OCI-LY1 (cell line): ENCODE measurements around the gene UQCRC2.
A peak's percentile ranks its signal among the peaks of the same experiment; 100 is the strongest.

Experiments
- H2AFZ ChIP-seq: fragments of 200-600 bp; sonication (generic), shearing (Covaris generic); 2 replicates; pipeline ENCODE4 v1.6.0; 2014; ENCODE audit warnings: antibody characterized with exemption, mild to moderate bottlenecking, low read length
- H3F3A ChIP-seq: fragments of 200-600 bp; sonication (generic), shearing (Covaris generic); 2 replicates; pipeline ENCODE4 v1.6.0; 2014; ENCODE audit warnings: mild to moderate bottlenecking, antibody characterized with exemption, low read length, moderate library complexity; ENCODE audit not compliant: insufficient read depth
- H3K27ac ChIP-seq: fragments of 200-600 bp; sonication (generic); 2 replicates; pipeline ENCODE4 v1.5.1; 2014; ENCODE audit warnings: low read length, mixed run types, mild to moderate bottlenecking, low read depth; ENCODE audit not compliant: poor library complexity, severe bottlenecking
- H3K27me3 ChIP-seq: fragments of 200-600 bp; sonication (generic); 2 replicates; pipeline ENCODE4 v1.6.0; 2014; ENCODE audit warnings: antibody characterized with exemption, mild to moderate bottlenecking, low read length, moderate library complexity; ENCODE audit not compliant: insufficient read depth
- H3K36me3 ChIP-seq: fragments of 200-600 bp; sonication (generic); 2 replicates; pipeline ENCODE4 v1.6.1; 2014; ENCODE audit warnings: mild to moderate bottlenecking, antibody characterized with exemption, low read length, moderate library complexity, mixed read lengths; ENCODE audit not compliant: insufficient read depth
- H3K4me1 ChIP-seq: fragments of 200-600 bp; sonication (generic); 2 replicates; pipeline ENCODE4 v1.5.1; 2014; ENCODE audit warnings: mild to moderate bottlenecking, low read length, moderate library complexity; ENCODE audit not compliant: insufficient read depth, severe bottlenecking
- H3K4me2 ChIP-seq: fragments of 200-600 bp; sonication (generic), shearing (Covaris generic); 2 replicates; pipeline ENCODE4 v1.6.1; 2014; ENCODE audit warnings: low read length
- H3K4me3 ChIP-seq: fragments of 200-600 bp; sonication (generic); 2 replicates; pipeline ENCODE4 v1.5.1; 2014; ENCODE audit warnings: low read length, low read depth, mild to moderate bottlenecking, mixed read lengths; ENCODE audit not compliant: poor library complexity, severe bottlenecking
- H3K79me2 ChIP-seq: fragments of 200-600 bp; shearing (Covaris generic); 2 replicates; pipeline ENCODE4 v1.6.1; 2016; ENCODE audit warnings: mixed run types, low read length, mixed read lengths; ENCODE audit not compliant: insufficient read depth
- H3K9ac ChIP-seq: fragments of 200-600 bp; sonication (generic), shearing (Covaris generic); 2 replicates; pipeline ENCODE4 v1.6.1; 2014; ENCODE audit warnings: mild to moderate bottlenecking, low read length, mixed read lengths
- H3K9me2 ChIP-seq: fragments of 200-600 bp; sonication (generic), shearing (Covaris generic); 2 replicates; pipeline ENCODE4 v1.6.1; 2014; ENCODE audit warnings: low read depth, mild to moderate bottlenecking, low read length, mixed read lengths
- H3K9me3 ChIP-seq: fragments of 200-600 bp; shearing (Covaris generic); 2 replicates; pipeline ENCODE4 v1.6.1; 2014; ENCODE audit warnings: low read length, mixed read lengths
- H4K20me1 ChIP-seq: fragments of 200-600 bp; sonication (generic), shearing (Covaris generic); 2 replicates; pipeline ENCODE4 v1.6.0; 2016; ENCODE audit warnings: mild to moderate bottlenecking, low read length; ENCODE audit not compliant: insufficient read depth
- CTCF ChIP-seq: fragments of 200-600 bp; sonication (generic), shearing (Covaris generic); IDR thresholded peaks from 2 replicates; pipeline ENCODE4 v1.5.1; 2017; ENCODE audit warnings: mild to moderate bottlenecking, antibody characterized with exemption, low read length, moderate library complexity, mixed read lengths
- EZH2 ChIP-seq: fragments of 200-600 bp; sonication (generic), shearing (Covaris generic); IDR thresholded peaks from 2 replicates; pipeline ENCODE4 v1.8.0; 2017; ENCODE audit warnings: borderline replicate concordance, mixed run types, mild to moderate bottlenecking, antibody characterized with exemption, low read length, moderate library complexity, mixed read lengths

The UQCRC2 gene

DNA sequence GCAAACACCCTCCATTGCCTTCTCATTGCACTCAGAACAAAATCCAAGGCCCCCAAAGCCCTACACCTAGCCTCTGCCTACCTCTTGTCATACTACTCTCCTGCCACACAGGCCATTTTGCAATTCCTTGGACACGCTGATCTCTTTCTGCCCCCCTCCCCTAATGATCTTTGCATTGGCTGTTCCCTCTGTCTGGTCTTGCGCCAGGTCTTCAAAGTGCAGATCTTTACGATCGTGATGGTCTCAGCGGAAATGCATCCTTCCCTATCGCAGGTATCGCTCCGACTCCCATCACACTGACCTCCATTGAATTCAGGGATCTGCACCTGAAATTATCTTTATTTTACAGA is 54.0 kb downstream of the UQCRC2 start:
- Histone ChIP-seq H3K27ac (no peak overlapping the region), H3K9ac (peak overlapping the region; percentile 79), H3K36me3 (no peaks in the 10 kb centered on the region), H3K79me2 (0 out of 2 replicates have a peak, but pooled peaks cover 5% of the 10 kb centered on the region), H3K4me1 (peaks cover 19% of the 10 kb centered on the region), H3K4me3 (peak overlapping the region; percentile 78), H3K9me2 (no peaks in the 10 kb centered on the region), H3K9me3 (no peaks in the 10 kb centered on the region), H3K4me2 (peak overlapping the region; percentile 78), H3F3A (no peaks in the 10 kb centered on the region), H2AFZ (no peak overlapping the region; the same call in 1 of the 2 replicates), H4K20me1 (no peaks in the 10 kb centered on the region), H3K27me3 (no peaks in the 10 kb centered on the region)
- no peak for TF ChIP-seq CTCF
- TF ChIP-seq EZH2, result no peak

DNA sequence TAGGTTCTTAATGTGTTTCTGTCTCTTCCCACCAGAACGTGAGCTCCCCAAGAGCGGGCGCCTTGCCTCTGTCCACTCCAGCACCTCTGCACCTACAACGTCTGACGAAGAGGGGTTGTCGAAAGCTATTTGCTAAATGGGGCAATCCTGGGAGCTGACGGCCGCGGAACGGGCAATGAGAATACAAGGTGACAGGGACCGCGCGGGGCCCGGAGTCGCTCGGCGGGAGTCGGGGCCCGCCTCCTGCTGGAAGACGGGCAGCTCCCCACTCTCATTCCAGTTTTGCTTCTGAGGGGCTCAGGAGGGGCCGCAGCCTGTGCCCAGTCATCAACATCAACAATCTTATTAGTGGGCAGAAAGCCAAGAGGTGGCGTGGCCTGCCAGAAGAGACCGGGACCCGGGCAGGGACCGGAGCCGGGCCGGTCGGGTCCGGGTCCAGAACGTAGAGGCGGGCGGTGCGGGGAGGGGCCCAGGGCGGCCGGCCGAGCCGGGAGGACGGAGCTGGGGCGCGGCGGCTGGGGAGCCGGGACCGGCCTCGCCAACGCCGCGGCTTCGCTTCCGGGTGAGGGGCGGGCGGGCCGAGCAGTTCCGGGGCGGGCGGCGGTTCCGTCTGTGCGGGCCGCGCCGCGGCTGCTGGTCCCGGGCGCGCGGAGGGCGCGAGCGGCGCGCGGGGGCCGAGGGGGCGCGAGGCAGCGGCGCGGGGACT is 54.5 kb downstream of the UQCRC2 start, which contains the start of gene MOSMO:
MOSMO (plus strand) TSS at position 603 of the 706 bp plus-strand sequence. CDS start 191 bp downstream, outside the sequence.
- no peaks in the 10 kb centered on the region for H3K36me3 ChIP-seq
- TF ChIP-seq CTCF, result no peak
- TF ChIP-seq EZH2, result no peak
- no peak within 1 kb of the TSS for H3K27ac ChIP-seq
- no peaks in the 10 kb centered on the region for H3K27me3 ChIP-seq
- H3K4me3 ChIP-seq, result peak within 1 kb of the TSS; percentile 100
- H3K9me3 ChIP-seq, result no peaks in the 10 kb centered on the region
- H3K79me2 ChIP-seq, result 0 out of 2 replicates have a peak, but pooled peaks cover 5% of the 10 kb centered on the region
- peak within 1 kb of the TSS; percentile 96 for H3K4me2 ChIP-seq
- H3K9ac ChIP-seq, result peak within 1 kb of the TSS; percentile 97
- H3K9me2 ChIP-seq, result no peaks in the 10 kb centered on the region
- peaks cover 19% of the 10 kb centered on the region for H3K4me1 ChIP-seq
- no peaks in the 10 kb centered on the region for H4K20me1 ChIP-seq
- H3F3A ChIP-seq, result 0 out of 2 replicates have a peak, but pooled peaks cover under 1% of the 10 kb centered on the region
- H2AFZ ChIP-seq, result peak within 1 kb of the TSS; percentile 57; the same call in 1 of the 2 replicates

- no peak overlapping the region for H3K27ac ChIP-seq
- H3K9me2 ChIP-seq, result no peaks in the 10 kb centered on the region
- H3K4me3 ChIP-seq, result peak overlapping the region; percentile 100
- no peak for TF ChIP-seq CTCF
- TF ChIP-seq EZH2, result no peak
- H3K27me3 ChIP-seq, result no peaks in the 10 kb centered on the region
- H2AFZ ChIP-seq, result no peak overlapping the region
- H3K9me3 ChIP-seq, result no peaks in the 10 kb centered on the region
- H3K36me3 ChIP-seq, result no peaks in the 10 kb centered on the region
- peaks cover 25% of the 10 kb centered on the region for H3K4me1 ChIP-seq
- peak overlapping the region; percentile 97 for H3K9ac ChIP-seq
- peaks cover 12% of the 10 kb centered on the region; the same call in 1 of the 2 replicates for H3K79me2 ChIP-seq
- 0 out of 2 replicates have a peak, but pooled peaks cover 4% of the 10 kb centered on the region for H3F3A ChIP-seq
- H4K20me1 ChIP-seq, result no peaks in the 10 kb centered on the region
- peak overlapping the region; percentile 96 for H3K4me2 ChIP-seq
These were observed 55.3 kb downstream of the UQCRC2 start for GRCh38 chr16:22008215-22009059.
